Measurements from ENCODE around the gene CHST6.

GRCh38 chr16:75506107-75506506 is 10.9 kb upstream of the CHST6 start:
- no peak for TF ChIP-seq CTCF (IDR thresholded peaks at IDR 0.05)
- TF ChIP-seq POLR2AphosphoS5 (IDR thresholded peaks at IDR 0.05), result no peak
- no peak for TF ChIP-seq POLR2A (IDR thresholded peaks at IDR 0.05)

Data from breast epithelium (tissue), 3 donors.